Thyroid gland (tissue), 4 donors: Measurements from ENCODE around the gene LCN10. TPM values are rescaled to one million over a fixed set of nuclear protein-coding genes. Genes with fewer than 3 reads are reported as not detected.

Source experiments
- DNase-seq, 2 donors: peaks; one replicate each; pipeline ENCODE4 v3.0.0-alpha.2; 2019
- H3K27ac ChIP-seq, 3 donors: fragments of 200-600 bp; sonication (generic); 1 replicate in 2 of 3; 2 replicates in 1 of 3; pipeline ENCODE4 v1.5.1; 2016 to 2019; ENCODE audit warnings: mild to moderate bottlenecking in 1 of 3, moderate library complexity in 1 of 3
- H3K27me3 ChIP-seq: fragments of 200-600 bp; sonication (generic); one replicate; pipeline ENCODE4 v1.5.1; 2019
- H3K36me3 ChIP-seq, 2 donors: fragments of 200-600 bp; sonication (generic); one replicate each; pipeline ENCODE4 v1.5.1; 2016 to 2019
- H3K4me1 ChIP-seq, 2 donors: fragments of 200-600 bp; sonication (generic); one replicate each; pipeline ENCODE4 v1.5.1; 2017 to 2019
- H3K4me3 ChIP-seq, 3 donors: fragments of 200-600 bp; sonication (generic); replicated peaks in 1 of 3; 1 replicate in 2 of 3; 2 replicates in 1 of 3; pipeline ENCODE4 v1.5.1; 2016; ENCODE audit warnings: mild to moderate bottlenecking in 1 of 3
- H3K9me3 ChIP-seq: fragments of 200-600 bp; sonication (generic); one replicate; pipeline ENCODE4 v1.5.1; 2017
- POLR2A ChIP-seq, 2 donors: fragments of 450-650 bp; IDR thresholded peaks; one replicate each; pipeline ENCODE4 v1.6.1; 2017; ENCODE audit warnings: antibody characterized with exemption in 2 of 2, mild to moderate bottlenecking in 2 of 2, moderate library complexity in 1 of 2
- WGBS, 2 donors: methylation state at CpG; one replicate each; pipeline ENCODE4 v1.1.5; 2017; 5-methylcytosine and 5-hydroxymethylcytosine counted together
- intact Hi-C: fragments of 100-400 bp; cut with DNase I; formaldehyde crosslinking; loops from one replicate; pipeline ENCODE4 v1.15.1; 2023
- total RNA-seq, 4 donors: library from RNA; depleted of rRNA; stranded (reverse); fragments of >200 nt; gene quantifications; one replicate each; pipeline ENCODE4 v1.2.3, GENCODE V29; 2016
- TF ChIP-seq, protein P1 (sequence below), 6 experiments: fragments of 200-600 bp in 3 of 6; fragments of 450-650 bp in 3 of 6; sonication (generic) in 3 of 6; IDR thresholded peaks; one replicate each; pipeline ENCODE4 v1.5.1; 2016 to 2019; ENCODE audit warnings: antibody characterized with exemption in 6 of 6, mild to moderate bottlenecking in 2 of 6, inconsistent platforms in 1 of 6, moderate library complexity in 1 of 6

LCN10 gene
- total RNA-seq, 4 donors from 2014 or later = 5.8 to 10.1 (median 7.1) TPM

DNA sequence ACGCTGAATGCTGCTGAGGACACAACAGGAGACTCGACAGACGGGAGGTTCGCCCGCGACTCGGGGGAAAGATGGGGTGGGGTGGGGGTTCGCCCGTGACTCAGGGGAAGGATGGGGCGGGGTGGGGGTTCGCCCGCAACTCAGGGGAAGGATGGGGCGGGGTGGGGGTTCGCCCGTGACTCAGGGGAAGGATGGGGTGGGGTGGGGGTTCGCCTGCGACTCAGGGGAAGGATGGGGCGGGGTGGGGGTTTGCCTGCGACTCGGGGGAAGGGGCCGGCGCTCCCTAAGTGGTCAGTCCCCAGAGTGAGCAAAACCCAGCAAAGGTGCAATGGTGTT is 3.4 kb upstream of the LCN10 start:
- no peaks in the 10 kb centered on the region for H3K36me3 ChIP-seq
- no peak for DNase-seq
- H3K4me3 ChIP-seq = no peak overlapping the region
- no peaks in the 10 kb centered on the region for H3K27me3 ChIP-seq
- no peak overlapping the region for H3K27ac ChIP-seq
- peaks cover 37 to 51% of the 10 kb centered on the region in 2 donors for H3K4me1 ChIP-seq
- TF ChIP-seq POLR2A (IDR thresholded peaks at IDR 0.05) = no peak
- TF ChIP-seq, protein P1, sequence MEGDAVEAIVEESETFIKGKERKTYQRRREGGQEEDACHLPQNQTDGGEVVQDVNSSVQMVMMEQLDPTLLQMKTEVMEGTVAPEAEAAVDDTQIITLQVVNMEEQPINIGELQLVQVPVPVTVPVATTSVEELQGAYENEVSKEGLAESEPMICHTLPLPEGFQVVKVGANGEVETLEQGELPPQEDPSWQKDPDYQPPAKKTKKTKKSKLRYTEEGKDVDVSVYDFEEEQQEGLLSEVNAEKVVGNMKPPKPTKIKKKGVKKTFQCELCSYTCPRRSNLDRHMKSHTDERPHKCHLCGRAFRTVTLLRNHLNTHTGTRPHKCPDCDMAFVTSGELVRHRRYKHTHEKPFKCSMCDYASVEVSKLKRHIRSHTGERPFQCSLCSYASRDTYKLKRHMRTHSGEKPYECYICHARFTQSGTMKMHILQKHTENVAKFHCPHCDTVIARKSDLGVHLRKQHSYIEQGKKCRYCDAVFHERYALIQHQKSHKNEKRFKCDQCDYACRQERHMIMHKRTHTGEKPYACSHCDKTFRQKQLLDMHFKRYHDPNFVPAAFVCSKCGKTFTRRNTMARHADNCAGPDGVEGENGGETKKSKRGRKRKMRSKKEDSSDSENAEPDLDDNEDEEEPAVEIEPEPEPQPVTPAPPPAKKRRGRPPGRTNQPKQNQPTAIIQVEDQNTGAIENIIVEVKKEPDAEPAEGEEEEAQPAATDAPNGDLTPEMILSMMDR (IDR thresholded peaks at IDR 0.05) = no peak
- intact Hi-C loops = no loop called here
- no peaks in the 10 kb centered on the region for H3K9me3 ChIP-seq
- 77 to 81% methylated on average over 5 to 16 of the region's 22 CpGs for WGBS, 2 donors

DNA sequence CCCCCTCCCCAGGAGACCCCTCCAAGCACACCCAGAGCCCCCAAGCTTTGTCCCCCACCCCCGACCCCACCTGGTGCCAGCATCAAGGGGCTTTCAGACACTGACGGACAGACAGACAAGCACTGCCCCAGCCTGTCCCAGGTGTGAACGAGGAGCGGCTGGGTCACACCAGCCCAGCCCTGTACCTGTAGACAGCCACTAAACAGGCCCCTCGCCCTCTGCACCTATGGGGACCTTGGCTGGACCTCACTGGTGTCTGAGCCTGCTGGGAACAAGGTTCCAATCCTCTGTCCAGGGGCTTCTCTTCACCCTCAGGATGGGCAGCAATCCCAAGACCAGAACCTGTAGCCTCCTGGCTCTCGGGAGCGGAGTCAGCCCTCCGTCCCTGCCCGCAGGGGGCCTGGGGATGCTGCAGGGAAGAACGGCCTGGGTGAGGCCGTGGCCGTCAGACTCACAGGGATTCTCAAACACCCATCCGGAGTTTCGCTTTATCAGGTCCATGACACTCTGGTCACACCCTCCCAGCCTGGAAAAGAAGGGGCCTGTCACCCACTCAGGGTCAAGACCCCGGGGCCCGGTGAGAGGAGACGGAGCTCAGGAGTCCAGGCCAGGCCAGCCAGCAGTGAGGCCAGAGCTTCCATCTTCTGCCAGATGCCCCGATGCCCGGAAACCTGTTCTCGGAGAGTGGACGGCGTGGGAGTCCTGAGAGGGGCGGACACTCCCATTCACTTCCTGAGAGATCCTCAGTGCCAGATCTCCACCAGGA is 2.8 kb upstream of the LCN10 start:
- Histone ChIP-seq H3K36me3 (no peaks in the 10 kb centered on the region), H3K4me1 (peaks cover 41 to 52% of the 10 kb centered on the region in 2 donors), H3K27ac (no peak overlapping the region), H3K9me3 (no peaks in the 10 kb centered on the region), H3K27me3 (no peaks in the 10 kb centered on the region), H3K4me3 (no peak overlapping the region)
- no peak for TF ChIP-seq POLR2A (IDR thresholded peaks at IDR 0.05)
- TF ChIP-seq, protein P1 (IDR thresholded peaks at IDR 0.05) = no peak
- intact Hi-C loops = no loop called here
- 78 to 88% methylated on average over 7 to 10 of the region's 23 CpGs for WGBS, 2 donors
- DNase-seq = no peak

DNA sequence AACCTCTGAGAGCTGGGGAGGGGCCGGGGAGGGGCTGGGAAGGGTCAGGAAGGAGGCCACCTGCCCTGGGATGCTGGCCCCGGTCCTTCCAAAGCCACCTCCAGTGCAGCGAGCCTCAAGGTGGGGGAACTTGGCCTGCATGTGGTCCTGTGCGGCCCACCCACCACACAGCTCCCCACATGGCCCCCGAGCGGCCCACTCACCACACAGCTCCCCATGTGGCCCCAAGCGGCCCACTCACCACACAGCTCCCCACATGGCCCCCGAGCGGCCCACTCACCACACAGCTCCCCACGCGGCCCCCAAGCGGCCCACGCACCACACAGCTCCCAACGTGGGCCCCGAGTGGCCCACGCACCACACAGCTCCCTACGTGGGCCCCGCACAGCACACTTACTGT is 2.0 kb upstream of the LCN10 start:
- Histone ChIP-seq H3K27me3 (no peaks in the 10 kb centered on the region), H3K9me3 (no peaks in the 10 kb centered on the region), H3K27ac (no peak overlapping the region), H3K4me1 (peaks cover 41 to 51% of the 10 kb centered on the region in 2 donors), H3K36me3 (no peaks in the 10 kb centered on the region), H3K4me3 (no peak overlapping the region)
- DNase-seq = no peak
- WGBS, 2 donors = 90 to 100% methylated on average over 1 to 13 of the region's 18 CpGs
- no peak for TF ChIP-seq POLR2A (IDR thresholded peaks at IDR 0.05)
- TF ChIP-seq, protein P1 (IDR thresholded peaks at IDR 0.05) = no peak
- intact Hi-C loops = no loop called here

DNA sequence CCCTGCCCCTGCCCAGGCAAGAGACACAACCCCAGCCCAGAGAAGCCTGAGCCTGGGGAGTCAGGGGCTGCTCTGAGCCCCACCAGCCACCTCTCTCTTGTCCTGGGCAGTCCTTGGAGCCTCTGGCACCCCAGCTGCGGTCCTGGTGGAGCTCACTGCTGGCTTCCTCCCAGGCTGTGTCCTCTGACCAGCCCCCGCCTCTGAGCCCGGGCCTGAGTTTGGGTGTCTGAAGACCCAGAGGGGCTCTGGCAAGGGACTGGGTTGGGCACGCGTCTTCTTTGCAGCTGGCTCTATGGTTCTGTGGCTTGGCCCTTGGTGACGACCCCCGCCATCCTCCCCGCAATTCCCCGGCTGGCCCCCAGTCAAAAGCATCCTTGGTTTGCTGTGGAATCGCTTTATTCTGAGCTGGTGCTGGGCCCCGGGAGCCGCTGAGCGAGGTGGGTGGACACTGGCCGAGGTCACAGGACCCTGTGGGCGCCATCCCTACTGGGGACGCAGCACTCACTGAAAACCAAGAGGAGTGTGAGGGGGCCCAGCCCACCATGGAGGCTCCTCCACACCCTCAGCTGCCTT is 985 bp upstream of the LCN10 start:
- Histone ChIP-seq H3K9me3 (no peaks in the 10 kb centered on the region), H3K27ac (no peak overlapping the region), H3K4me3 (no peak overlapping the region), H3K36me3 (no peaks in the 10 kb centered on the region), H3K4me1 (peaks cover 32 to 41% of the 10 kb centered on the region in 2 donors), H3K27me3 (no peaks in the 10 kb centered on the region)
- no peak for DNase-seq
- no peak for TF ChIP-seq POLR2A (IDR thresholded peaks at IDR 0.05)
- TF ChIP-seq, protein P1 (IDR thresholded peaks at IDR 0.05) = no peak
- WGBS, 2 donors = 100% methylated on average over 5 of the region's 16 CpGs; no CpG with 5 or more reads in 1 of the 2 donors
- intact Hi-C loops = no loop called here

DNA sequence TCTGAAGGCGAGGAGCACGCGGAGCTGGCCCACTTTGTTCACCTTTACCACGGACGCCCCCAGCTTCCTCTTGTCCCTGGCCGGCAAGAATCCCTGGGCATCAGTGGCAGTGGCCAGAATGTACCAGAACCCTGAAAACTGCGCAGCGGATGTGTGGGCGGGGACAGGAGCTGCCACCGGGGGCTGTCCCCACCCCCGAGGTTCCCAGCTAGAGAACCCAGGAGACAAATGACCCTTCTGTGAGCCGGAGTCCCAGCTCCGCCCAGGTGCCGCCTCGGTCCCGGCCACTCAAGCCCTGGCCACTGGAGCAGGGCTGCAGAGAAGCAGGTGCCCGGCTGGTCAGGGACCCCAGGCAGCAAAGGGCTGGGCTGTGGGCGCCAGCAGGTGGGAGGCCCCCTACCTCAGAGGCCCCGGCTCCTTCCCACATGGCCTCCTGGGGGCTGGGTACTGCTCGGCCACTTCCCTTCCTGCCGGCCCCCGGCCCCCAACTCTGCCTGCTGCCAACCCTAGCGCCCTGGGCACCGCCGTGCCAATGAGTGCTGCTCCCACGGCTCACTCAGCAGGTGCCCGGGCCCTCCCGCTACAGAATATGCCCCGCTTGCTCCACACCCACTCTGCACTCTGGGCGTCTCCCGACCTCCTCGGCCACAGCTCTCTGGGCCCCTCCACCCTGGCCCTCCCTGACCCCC is 713 bp downstream of the LCN10 start:
- peaks cover 24 to 30% of the 10 kb centered on the region in 2 donors for H3K4me1 ChIP-seq
- intact Hi-C loops = no loop called here
- no peak for TF ChIP-seq POLR2A (IDR thresholded peaks at IDR 0.05)
- TF ChIP-seq, protein P1 (IDR thresholded peaks at IDR 0.05) = no peak
- no peaks in the 10 kb centered on the region for H3K9me3 ChIP-seq
- peak overlapping the region; percentile 21 to 39 (median 37) for H3K27ac ChIP-seq
- H3K36me3 ChIP-seq = no peaks in the 10 kb centered on the region
- 0 to 19% methylated on average over 1 to 16 of the region's 32 CpGs for WGBS, 2 donors
- H3K27me3 ChIP-seq = no peaks in the 10 kb centered on the region
- peak overlapping the region in 1 of 3 donors; percentile 0 for H3K4me3 ChIP-seq
- peak; percentile 82 to 86 for DNase-seq
